WERI-Rb-1 (cell line): ENCODE results near the gene ATP2B3.

Source experiments
- DNase-seq: peaks from one replicate; pipeline ENCODE4 v3.0.0-alpha.2; 2020
- H3K27ac ChIP-seq: fragments of 250-450 bp; sonication (Bioruptor Pico); 2 replicates; pipeline ENCODE4 v1.5.1; 2020; ENCODE audit warnings: mild to moderate bottlenecking, moderate library complexity
- H3K27me3 ChIP-seq: fragments of 250-450 bp; sonication (Bioruptor Pico); 2 replicates; pipeline ENCODE4 v1.5.1; 2021; ENCODE audit warnings: mild to moderate bottlenecking, low read depth, moderate library complexity; ENCODE audit not compliant: insufficient read depth, severe bottlenecking
- H3K36me3 ChIP-seq: fragments of 250-450 bp; sonication (Bioruptor Pico); 2 replicates; pipeline ENCODE4 v1.5.1; 2020; ENCODE audit warnings: mild to moderate bottlenecking, moderate library complexity
- H3K4me3 ChIP-seq: 2 replicates; pipeline ENCODE4 v1.5.1; 2011; ENCODE audit warnings: low read depth, mild to moderate bottlenecking, control low read depth, low read length
- H3K9me3 ChIP-seq: fragments of 250-450 bp; sonication (Bioruptor Pico); 2 replicates; pipeline ENCODE4 v1.5.1; 2021; ENCODE audit warnings: mild to moderate bottlenecking, moderate library complexity; ENCODE audit not compliant: severe bottlenecking
- CTCF ChIP-seq: IDR thresholded peaks from 2 replicates; pipeline ENCODE4 v1.5.1; 2011; ENCODE audit warnings: low read depth, mild to moderate bottlenecking, control low read depth, inconsistent platforms, low read length

Gene ATP2B3

GRCh38 chrX:153568451-153569011 lies 51.1 kb downstream of the ATP2B3 start:
- H3K27me3 ChIP-seq: peaks cover 33% of the 10 kb centered on the region
- no peak for DNase-seq

GRCh38 chrX:153569475-153569874 lies 52.0 kb downstream of the ATP2B3 start:
- peaks cover 36% of the 10 kb centered on the region for H3K27me3 ChIP-seq
- H3K36me3 ChIP-seq: peaks cover 11% of the 10 kb centered on the region
- no peak overlapping the region for H3K4me3 ChIP-seq
- no peak overlapping the region for H3K27ac ChIP-seq
- TF ChIP-seq CTCF: no peak
- no peak for DNase-seq
- H3K9me3 ChIP-seq: no peaks in the 10 kb centered on the region

More at GRCh38 chrX:153568451-153569011, 51.1 kb downstream of the ATP2B3 start:
- H3K4me3 ChIP-seq: no peak overlapping the region
- peaks cover 18% of the 10 kb centered on the region for H3K36me3 ChIP-seq
- H3K9me3 ChIP-seq: no peaks in the 10 kb centered on the region
- no peak overlapping the region for H3K27ac ChIP-seq
- peak; percentile 37; the same call in 1 of the 2 replicates for TF ChIP-seq CTCF

- TF ChIP-seq CTCF: no peak
These were observed 54.1 kb downstream of the ATP2B3 start for GRCh38 chrX:153571534-153571908.

GRCh38 chrX:153572601-153573000 lies 55.2 kb downstream of the ATP2B3 start:
- Histone ChIP-seq H3K27me3 (peaks cover 34% of the 10 kb centered on the region), H3K27ac (no peak overlapping the region), H3K36me3 (0 out of 2 replicates have a peak, but pooled peaks cover 3% of the 10 kb centered on the region), H3K9me3 (no peaks in the 10 kb centered on the region), H3K4me3 (no peak overlapping the region)
- TF ChIP-seq CTCF: no peak
- no peak for DNase-seq

More at GRCh38 chrX:153571534-153571908, 54.1 kb downstream of the ATP2B3 start:
- Histone ChIP-seq H3K9me3 (no peaks in the 10 kb centered on the region), H3K27me3 (peaks cover 37% of the 10 kb centered on the region), H3K36me3 (peaks cover 3% of the 10 kb centered on the region; the same call in 1 of the 2 replicates), H3K27ac (peak overlapping the region; percentile 79), H3K4me3 (no peak overlapping the region)
- DNase-seq: peak; percentile 77

GRCh38 chrX:153573984-153574383 lies 56.5 kb downstream of the ATP2B3 start:
- Histone ChIP-seq H3K4me3 (no peak overlapping the region), H3K27me3 (peaks cover 31% of the 10 kb centered on the region), H3K36me3 (no peaks in the 10 kb centered on the region), H3K27ac (no peak overlapping the region), H3K9me3 (no peaks in the 10 kb centered on the region)
- no peak for DNase-seq
- no peak for TF ChIP-seq CTCF
